GM21360 (cell line): ENCODE measurements around the gene MMP3.
"Not testable (repeated sequence)": the region's sequence is repeated elsewhere in the genome, so short reads cannot be mapped to it uniquely, and the experiment has no call there.

ENCODE experiments used
- ATAC-seq: cut with Tn5 transposase; IDR thresholded peaks from one replicate; pipeline ENCODE4 v1.9.1; 2021; ENCODE audit warnings: mild to moderate bottlenecking, moderate library complexity; ENCODE audit not compliant: unreplicated experiment

MMP3 gene

DNA sequence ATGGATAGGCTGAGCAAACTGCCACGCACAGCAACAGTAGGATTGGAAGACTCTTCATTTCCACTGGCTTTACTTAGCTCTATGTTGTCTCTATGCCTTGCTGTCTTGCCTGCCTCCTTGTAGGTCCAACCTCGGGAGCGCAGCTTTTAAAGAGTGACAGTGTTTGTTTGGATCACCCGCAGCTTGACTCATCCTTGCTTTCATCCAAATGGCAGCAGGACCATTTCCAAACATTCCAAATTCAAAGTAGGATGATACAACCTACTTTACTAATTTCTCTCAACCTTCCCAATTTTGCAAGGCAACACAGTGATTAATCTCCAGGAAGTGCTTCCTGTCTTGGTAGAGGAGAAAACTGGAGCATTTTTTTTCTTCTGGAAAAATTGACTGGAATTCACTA lies at the start of gene MMP3:
TSS of gene MMP3 (minus strand) at position 121 of the 400 bp plus-strand sequence. CDS start at position 58, 63 bp downstream.
- no peak for ATAC-seq

- no peak for ATAC-seq
Measured at GRCh38 chr11:102891736-102892135, 48.3 kb upstream of the MMP3 start.

GRCh38 chr11:102886999-102887398 lies 43.6 kb upstream of the MMP3 start:
- ATAC-seq, result no peak

GRCh38 chr11:102883141-102883540 lies 39.7 kb upstream of the MMP3 start:
- ATAC-seq, result no peak

DNA sequence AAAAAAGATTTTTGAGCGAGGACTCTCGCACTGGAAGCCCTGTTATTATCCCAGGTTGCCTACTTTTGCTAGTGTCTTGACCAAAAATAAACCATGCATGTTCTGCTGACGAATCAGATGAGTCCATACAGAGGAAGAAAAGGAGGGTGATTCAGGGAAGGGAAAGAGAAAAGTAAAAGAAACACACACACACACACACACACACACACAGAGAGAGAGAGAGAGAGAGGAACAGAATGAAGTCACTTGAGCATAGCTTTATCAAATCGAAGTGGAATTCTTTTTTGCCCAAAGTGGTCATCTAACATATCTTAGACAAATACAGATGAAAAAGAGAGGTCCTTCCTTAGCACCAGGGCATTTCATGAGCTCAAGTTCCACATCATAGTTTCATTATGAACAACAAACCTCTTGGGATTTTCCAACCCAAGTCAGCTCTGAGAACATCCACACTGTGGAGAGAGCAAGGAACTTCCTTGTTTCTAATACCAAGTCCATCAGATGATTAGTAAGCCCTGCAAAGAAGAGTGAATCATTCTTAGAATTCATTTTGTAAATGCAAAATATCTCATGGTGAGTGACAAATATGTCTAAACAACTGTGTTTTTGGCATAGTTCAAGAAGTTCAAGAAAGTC lies 39.1 kb upstream of the MMP3 start:
- ATAC-seq, result peak; percentile 78

DNA sequence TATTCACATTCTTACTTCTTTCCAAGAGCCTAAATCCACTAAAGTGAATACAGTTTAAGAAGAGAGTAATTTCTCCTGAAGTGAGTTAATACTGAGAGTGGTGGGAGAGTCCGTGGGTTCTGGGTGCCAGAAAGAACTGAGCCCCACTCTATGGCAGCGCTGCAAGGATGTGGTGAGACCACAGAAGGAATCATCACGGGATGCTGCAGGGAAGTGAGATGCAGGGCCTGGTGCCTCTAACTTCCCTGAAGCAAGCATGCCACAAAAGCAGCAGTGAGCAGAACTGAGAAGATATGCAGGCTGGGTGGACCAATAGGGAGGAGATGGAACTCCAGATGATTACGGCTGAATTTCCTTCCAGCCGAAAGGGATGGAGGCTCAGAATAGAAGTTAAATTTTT lies 36.4 kb upstream of the MMP3 start:
- ATAC-seq, result no peak

- ATAC-seq, result no peak
Measured at GRCh38 chr11:102878595-102878994, 35.2 kb upstream of the MMP3 start.

DNA sequence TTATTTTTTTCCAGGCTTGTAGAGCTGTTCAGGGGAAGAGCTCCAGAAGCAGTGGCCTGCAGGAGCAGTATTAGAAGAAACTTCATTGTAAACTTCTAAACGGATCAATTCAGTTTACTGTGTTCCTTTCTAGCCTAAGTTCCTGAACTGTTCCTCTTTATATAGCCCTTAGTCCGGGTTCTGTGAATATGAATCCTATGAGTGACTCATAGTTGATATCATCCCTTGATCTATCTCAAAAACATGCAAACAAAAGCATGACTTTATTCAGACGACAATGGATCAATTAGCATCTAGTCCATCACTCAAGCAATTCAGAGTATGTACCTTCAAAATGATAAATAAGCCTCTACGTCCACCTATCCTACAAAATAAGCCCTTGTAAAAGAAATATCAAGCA lies 31.4 kb upstream of the MMP3 start, which contains the start of gene MMP12:
TSS of gene MMP12 (minus strand) at position 131 of the 400 bp plus-strand sequence. CDS start at position 86, 45 bp downstream.
- no peak for ATAC-seq

- not testable (repeated sequence) for ATAC-seq
Measured at GRCh38 chr11:102869354-102869964, 26.1 kb upstream of the MMP3 start.

- no peak for ATAC-seq
Measured at GRCh38 chr11:102868339-102868738, 24.9 kb upstream of the MMP3 start.

DNA sequence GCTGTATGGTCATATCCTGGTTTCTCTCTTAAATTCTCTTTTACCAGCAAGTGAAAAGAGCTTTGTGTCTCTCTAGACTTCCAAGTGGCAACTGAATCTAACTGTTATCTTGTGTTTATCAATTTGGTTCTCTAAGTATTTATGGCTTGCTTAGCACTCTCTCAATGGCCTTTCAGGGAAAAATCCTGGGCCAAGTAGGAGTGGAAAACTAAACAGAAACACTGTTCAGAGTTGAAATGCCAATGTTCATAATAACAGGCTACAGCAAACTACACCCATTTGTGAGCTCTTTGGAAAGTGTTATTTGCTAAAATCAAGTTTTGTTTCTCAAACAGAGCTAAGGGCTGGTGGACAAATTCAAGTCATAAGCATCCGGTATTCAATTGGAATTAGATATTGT lies 21.3 kb upstream of the MMP3 start:
- ATAC-seq, result no peak

DNA sequence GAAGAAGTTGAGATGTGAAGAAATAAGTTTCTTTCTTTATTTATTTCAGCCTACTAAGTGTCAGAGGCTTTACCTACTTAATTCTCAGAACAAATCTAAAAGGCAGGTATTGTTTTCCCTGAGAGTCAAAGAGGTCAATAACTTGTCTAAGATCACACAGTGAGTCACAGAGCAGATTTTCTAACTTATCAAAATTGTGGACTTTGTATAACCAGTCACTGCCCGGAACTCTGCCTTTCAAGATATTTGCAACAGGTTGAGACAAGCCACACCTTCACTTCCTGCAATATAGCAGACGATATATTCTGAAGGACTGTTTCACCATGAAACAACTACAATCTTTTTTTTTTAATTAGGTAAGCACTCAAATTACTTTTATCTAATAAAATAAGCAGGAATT lies 10.5 kb upstream of the MMP3 start:
- ATAC-seq, result no peak

DNA sequence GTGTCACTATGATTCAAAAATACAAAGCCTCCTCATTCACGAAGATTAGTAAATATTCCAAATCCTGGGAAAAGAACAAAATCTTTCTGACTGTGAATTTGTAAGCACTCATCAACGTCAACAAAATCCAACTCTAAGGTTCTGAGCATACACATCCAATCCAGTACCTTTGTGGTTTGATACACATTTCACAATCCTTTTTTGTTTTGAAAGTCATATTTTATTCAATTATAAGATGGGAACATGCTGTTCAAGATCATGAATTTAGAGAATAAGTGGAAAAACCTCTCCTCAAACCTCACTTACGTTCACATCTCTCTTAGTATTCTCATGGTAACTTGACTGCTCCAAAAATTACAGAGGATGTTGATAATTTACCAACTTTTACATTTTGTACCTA lies 9.6 kb upstream of the MMP3 start:
- no peak for ATAC-seq

GRCh38 chr11:102850973-102851745 lies 7.8 kb upstream of the MMP3 start:
- no peak for ATAC-seq

DNA sequence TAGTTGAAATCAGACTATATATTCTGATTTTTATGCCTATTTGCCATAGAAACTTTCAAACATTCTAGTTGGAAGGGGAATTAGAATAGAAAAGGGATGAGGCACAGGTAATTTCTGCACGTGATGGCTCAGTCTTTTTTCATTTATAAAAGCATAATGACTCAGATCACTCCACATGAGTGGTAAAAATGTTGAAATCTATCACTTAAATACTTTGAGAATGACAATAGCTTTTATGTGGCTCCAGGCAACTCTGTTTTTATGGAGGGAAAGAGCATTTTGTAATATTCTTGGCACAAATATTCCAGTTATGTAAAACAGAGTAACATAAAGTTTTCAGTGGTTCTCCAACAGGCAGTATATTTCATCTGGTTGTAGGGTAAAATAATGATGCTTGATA lies 5.9 kb upstream of the MMP3 start:
- ATAC-seq, result no peak

- ATAC-seq, result no peak
Measured at GRCh38 chr11:102846292-102846691, 2.9 kb upstream of the MMP3 start.

GRCh38 chr11:102842930-102843329 lies 479 bp downstream of the MMP3 start:
- ATAC-seq, result no peak

DNA sequence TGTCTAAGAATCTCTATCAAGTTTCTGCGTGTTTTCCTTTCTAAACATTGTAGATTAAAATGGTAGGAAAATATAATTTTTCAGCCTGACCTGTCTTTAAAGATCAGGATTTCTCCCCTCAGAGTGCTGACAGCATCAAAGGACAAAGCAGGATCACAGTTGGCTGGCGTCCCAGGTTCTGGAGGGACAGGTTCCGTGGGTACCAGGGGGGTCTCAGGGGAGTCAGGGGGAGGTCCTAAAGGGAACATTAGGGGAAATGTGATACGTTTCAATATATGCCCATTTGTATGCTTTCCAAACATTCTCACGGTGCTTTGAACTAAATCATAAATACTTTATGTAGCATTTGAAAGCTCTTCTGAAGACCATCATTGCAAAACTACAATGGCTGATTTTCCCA lies 3.4 kb downstream of the MMP3 start:
- ATAC-seq, result no peak

- ATAC-seq, result no peak
Measured at GRCh38 chr11:102837646-102838045, 5.8 kb downstream of the MMP3 start.

DNA sequence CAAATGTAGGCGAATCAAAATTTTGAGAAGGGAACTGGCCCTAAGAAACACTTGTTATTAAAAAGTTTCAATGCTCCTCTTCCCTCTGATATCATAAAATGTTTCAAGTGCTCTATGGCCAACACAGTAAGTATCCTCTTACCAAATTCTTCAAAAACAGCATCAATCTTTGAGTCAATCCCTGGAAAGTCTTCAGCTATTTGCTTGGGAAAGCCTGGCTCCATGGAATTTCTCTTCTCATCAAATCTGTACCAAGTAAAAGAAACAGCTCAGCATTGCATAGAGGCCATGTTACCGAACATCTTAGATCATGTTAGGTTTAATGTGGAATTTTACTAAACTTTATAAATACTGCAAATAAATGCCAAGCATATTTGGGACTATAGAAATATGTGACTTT lies 6.3 kb downstream of the MMP3 start:
- ATAC-seq, result no peak

DNA sequence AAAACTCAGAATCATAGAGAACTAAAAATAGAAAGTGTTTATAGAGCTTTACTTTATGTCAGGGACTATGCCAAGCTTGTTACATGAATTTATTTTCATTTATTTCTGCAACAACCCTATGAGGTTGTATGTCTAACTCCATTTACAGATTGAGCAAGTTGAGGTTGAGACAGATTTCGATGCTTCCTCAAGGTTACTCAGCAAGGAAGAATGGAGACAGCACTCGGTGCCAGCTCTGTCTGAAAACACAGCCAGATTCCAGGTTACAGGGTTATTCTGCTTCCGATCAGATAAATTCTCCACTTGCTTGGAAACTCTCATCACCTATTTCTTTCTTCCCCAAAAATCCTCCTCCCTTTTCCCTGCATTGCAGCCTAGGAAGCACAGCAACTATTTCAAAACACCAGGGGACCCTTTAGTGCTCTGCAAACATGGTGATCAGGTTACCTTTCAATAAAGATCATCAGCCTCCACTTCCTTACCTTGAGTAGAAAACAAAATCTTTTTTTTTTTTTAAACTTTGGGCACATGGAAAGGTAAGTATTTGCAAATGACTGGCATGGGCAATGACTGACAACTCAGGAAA lies 7.0 kb downstream of the MMP3 start:
- no peak for ATAC-seq

DNA sequence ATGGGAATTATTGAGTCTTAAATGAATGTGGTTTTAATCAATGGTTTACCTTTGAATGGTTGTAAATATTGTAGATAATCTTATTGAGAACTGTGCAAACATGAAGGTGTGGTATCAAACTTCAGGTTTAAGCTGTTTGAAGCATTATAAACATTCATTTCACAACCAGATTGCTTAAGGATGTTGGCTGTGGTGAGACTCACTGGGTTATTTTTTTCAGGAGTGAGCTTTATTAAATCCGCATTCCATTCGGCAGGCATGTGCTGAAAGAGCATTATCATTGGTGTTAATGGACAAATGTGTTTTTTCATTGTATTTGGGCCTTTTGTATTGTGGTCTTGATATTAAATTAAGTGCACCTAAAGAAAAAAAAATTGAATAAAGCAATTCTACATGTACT lies 9.7 kb downstream of the MMP3 start:
- no peak for ATAC-seq
